GM18505 (cell line): Measurements from ENCODE around the gene EVA1C.
"Not testable (repeated sequence)": the region's sequence is repeated elsewhere in the genome, so short reads cannot be mapped to it uniquely, and the experiment has no call there.

ENCODE experiments used
- ATAC-seq: cut with Tn5 transposase; IDR thresholded peaks from one replicate; pipeline ENCODE4 v1.9.1; 2021; ENCODE audit not compliant: unreplicated experiment
- POLR2A ChIP-seq: IDR thresholded peaks from 4 replicates; pipeline ENCODE4 v1.6.1; 2011; ENCODE audit warnings: borderline replicate concordance; ENCODE audit not compliant: insufficient read depth, insufficient read length; ENCODE audit errors: extremely low read depth

EVA1C gene

DNA sequence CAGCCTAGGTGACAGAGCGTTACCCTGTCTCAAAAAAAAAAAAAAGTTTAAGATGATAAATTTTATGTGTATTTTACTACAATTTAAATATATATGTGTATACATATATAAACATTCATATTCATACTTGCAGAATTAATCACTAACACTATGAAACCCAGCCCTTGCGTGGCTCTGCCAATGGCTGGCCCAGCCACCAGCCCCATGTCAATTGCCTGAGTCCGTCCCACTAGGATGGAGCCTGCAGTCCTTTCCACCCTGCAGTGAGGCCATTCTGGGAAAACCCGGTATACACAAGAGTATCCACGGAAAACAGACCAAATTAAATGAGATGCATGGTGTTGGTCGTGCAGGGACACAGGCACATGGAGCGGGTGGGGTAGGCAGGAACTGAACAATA is 123.1 kb downstream of the EVA1C start:
- no peak for TF ChIP-seq POLR2A
- no peak for ATAC-seq

DNA sequence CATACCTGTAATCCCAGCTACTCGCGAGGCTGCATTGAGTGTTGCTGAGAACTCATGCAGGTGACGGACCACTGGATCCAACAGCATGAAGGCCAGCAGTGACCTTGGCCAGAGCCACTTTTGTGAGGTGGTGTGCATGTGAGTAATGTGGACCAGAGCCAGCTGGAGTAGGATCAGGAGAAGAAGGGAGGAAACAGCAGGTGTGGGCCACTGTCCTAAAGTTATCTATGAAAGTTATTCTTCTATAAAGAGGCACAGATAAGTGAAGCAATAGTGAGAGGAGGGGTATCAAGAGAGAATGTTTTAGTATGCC is 125.0 kb downstream of the EVA1C start:
- ATAC-seq, result no peak
- TF ChIP-seq POLR2A, result no peak

DNA sequence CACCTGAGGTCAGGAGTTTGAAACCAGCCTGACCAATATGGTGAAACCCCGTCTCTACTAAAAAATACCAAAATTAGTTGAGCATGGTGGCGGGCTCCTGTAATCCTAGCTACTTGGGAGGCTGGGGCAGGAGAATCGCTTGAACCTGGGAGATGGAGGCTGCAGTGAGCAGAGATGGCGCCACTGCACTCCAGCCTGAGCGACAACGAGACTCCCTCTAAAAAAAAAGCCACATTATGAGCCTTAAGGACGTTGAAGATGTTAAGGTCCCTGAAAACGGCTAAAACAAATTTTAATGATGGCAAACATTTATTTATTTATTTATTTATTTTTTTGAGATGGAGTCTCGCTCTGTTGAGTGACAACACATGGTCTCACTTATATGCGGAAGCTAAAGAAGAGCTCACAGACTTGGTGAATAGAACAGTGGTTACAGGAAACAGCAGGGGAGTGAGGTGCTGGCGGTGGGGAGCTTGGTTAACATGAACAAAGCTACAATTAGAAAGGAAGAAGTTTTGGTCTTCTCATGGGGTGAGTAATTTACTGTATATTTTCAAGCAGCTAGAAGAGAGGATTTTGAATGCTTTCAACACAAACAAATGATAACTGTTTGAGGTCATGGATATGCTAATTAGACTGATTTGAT is 125.8 kb downstream of the EVA1C start:
- TF ChIP-seq POLR2A, result no peak
- ATAC-seq, result no peak

DNA sequence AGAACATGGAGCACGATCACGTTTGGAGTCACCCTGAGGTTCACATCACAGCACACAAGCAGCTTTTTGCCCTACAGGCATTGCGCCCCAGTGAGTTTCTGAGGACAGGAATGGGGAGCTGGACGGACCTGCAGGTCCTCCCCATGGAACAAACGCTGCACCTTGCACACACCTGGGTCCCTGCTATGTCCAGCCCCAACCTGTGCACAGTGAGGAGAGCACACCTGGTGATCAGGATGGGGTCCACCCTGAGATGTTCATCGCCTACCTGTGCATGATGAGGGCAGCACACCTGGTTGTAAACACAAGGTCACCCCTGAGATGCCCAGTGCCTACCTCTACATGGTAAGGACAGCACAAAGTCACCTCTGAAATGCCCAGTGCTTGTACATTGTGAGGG is 126.9 kb downstream of the EVA1C start:
- no peak for ATAC-seq
- no peak for TF ChIP-seq POLR2A

DNA sequence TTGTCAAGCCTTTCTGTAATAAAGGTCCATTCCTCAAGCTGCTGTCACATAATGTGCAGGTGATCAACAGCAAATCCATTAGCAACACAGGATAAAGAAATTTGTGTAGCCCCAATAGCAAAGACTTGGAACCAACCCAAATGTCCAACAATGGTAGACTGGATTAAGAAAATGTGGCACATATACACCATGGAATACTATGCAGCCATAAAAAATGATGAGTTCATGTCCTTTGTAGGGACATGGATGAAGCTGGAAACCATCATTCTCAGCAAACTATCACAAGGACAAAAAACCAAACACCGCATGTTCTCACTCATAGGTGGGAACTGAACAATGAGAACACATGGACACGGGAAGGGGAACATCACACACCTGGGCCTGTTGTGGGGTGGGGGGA is 130.6 kb downstream of the EVA1C start:
- not testable (repeated sequence) for ATAC-seq

DNA sequence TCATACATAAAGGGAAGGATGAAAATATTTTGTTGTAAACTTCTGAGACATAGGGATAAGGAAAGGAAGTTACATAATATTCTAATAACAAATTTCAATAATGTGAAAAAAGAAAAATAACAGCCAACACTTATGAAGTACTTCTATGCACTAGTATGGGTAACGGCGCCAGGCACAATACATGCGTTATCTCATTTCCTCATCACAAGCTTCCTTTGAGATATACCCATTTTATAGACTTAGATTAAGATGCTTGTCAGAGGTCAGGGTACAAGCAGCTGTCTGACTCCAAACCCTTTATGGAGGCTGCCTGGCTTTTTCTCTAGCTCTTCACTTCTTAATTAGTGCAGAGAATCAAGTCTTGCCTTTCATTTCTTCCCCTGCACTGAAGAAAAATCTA is 131.5 kb downstream of the EVA1C start:
- ATAC-seq, result no peak
- no peak for TF ChIP-seq POLR2A

DNA sequence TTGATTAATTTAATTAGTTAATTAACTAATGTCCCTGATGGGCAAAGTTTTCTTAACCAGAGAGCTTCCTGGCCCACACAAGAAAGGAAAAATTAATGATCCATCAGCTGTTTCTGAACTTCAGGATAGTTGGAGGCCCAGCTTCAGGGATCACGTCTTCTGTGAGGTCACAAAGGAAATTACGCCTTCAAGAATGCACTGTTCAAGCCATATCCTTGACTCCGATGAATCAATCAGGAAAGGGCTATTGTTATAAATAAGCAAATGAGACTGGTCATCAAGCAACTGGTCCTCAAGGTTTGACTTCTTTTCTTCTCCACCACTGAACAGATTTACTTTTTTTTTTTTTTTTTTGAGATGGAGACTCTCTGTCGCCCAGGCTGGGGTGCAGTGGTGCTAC is 132.2 kb downstream of the EVA1C start:
- no peak for ATAC-seq
- no peak for TF ChIP-seq POLR2A

DNA sequence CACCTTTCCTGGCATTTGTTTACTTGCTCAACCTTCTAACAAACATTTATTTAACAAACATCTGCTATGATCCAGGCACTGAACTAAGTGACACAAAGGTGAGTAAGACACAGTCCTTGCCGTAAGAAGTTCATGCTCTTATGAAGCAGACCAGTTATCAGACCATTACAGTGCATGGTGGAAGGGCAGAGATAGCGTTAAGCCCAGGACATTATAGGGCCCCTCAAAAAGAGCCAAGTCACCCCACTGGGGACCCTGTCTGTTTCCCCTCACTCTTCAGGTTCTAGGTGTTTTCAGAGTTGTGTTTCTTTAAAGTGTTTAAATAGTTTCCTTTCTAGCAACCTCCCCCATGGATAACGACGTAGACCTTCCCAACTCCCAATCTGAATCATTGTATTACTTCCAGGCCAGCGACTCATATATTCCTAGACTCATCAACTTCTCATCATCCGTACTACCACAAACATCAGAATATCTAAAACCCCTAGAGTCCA is 133.5 kb downstream of the EVA1C start:
- no peak for TF ChIP-seq POLR2A
- no peak for ATAC-seq

DNA sequence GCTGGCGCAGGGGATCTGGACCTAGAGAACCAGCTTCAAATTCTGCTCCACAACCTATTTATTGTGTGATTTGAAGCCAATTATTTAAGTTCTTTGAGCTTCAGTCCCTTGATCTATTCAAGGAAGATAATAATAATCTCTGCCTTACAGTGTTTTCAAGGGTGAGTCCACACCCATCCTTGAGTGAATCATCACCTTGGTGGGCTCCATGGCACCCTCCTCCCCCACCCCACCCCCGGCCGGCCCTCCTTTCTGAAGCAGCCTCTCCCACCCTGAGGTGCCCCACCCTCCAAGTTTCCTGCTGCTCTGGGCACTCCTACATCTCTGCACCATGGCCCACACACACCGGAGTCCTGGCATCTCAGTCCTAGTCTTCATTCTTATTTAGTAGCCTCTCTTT is 134.5 kb downstream of the EVA1C start:
- TF ChIP-seq POLR2A, result no peak
- ATAC-seq, result no peak

DNA sequence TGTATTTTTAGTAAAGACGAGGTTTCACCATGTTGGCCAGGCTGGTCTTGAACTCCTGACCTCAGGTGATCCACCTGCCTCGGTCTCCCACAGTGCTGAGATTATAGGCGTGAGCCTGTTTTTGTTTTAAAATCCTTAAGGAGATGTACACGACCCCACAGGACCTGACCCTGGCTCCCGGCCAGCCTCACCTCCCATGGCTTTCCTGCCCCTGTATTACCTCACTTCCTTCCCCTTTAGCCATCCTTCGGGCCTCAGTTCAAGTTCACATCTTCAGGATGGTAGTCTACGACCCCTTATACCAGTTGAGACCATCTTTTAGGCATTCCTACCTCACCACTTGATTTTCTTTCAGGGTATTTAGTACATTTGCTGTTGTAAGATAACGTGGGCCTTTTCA is 136.5 kb downstream of the EVA1C start:
- no peak for ATAC-seq
- no peak for TF ChIP-seq POLR2A

DNA sequence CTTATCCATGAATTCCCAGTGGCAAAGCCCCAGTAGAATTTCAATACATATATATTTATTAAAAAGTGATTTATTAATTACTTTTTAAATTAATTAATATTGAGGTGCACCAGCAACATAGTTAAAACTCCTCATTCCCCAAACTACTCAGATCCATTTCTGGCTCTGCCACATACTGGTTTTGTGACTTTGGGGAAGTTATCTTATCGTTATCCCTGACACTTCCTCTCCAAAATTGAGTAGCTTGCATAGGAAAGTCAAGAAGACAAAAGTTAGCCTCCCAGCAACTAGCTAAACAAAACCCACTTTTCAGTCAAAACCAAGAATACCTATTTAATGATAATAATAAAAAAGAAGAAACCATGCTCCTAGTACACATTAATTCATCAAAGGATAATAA is 136.9 kb downstream of the EVA1C start:
- no peak for ATAC-seq
- TF ChIP-seq POLR2A, result no peak

DNA sequence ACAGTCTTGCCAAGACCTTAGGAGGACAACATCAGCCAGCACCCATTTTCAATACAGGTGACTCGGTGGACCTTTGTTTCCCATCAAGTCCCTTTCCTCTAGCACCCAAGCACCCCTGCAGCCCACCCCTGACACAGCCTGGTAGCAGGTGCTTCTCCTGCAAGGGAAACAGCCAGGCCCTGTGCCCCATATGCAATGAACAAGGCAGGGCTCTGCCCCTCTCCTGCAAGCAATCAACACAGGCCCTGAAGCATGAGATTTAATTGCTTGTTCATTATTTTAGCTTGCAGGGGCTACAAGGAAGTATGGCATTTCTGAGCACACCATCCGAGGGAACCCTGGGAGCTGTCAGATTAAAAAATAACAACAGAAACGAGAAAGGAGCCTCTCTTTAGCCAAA is 137.4 kb downstream of the EVA1C start:
- no peak for TF ChIP-seq POLR2A
- no peak for ATAC-seq

DNA sequence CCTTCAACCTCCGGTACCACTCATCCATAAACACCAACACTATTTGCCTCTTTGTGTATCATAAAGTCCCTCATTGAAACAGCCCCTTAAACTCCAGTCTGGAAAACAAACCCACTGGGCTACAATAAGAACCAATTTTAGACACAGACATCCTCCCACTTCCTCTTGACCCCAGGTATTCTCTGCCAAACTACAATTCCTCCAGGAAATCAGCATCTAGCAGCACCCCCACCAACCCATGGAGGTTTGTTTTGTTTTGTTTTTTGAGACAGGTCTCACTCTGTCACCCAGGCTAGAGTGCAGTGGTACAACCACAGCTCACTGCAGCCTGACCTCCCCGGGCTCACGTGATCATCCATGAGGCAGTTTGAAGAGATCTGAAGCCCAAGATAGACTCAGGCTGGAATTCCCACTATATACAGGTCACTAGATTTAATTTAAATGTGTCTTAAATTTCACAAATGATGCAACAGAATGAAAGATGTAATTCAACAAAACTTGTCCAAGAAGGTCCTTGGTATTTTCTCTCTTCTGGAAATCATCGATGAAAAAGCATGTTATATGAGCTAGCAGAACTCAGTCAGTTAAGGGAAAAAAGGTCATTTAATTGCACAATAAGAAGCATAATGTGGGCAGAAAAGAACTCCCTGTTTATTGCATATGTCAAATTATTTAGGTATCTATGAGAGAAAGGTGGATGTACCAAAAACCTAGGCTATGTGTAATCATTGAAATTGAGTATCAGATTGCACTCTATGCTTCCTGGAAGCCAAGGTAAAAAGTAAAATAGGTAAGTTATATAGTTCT is 142.5 kb downstream of the EVA1C start:
- no peak for TF ChIP-seq POLR2A
- no peak for ATAC-seq

DNA sequence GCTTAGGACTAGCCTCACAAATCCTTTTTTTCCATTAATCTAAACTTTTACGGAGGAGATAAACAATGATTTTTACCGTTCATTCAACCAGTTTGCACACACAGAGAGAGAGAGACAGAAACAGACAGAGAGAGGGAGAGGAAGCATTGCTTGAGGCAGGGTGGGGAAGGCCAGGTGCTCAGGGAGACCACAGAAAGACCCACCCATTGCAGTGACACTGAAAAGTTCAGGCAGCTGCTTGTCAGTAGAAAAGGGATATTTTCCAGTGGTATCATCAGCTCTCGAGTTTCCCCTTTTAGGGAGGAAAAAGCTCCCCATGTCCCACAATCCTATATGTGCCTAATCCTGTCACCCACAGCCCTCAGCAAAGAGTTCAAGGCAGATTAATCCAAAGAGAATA is 145.6 kb downstream of the EVA1C start:
- no peak for ATAC-seq

More for the DNA sequence above, 145.6 kb downstream of the EVA1C start:
- TF ChIP-seq POLR2A, result no peak
